Tibial nerve (tissue), 3 donors: ENCODE measurements around the gene CCDC7.

Source experiments
- POLR2A ChIP-seq, 2 donors: fragments of 450-650 bp; IDR thresholded peaks; one replicate each; pipeline ENCODE4 v1.6.1; 2017; ENCODE audit warnings: antibody characterized with exemption in 2 of 2, mild to moderate bottlenecking in 2 of 2, moderate library complexity in 2 of 2
- TF ChIP-seq, protein P1 (sequence below), 5 experiments: fragments of 200-600 bp in 3 of 5; fragments of 450-650 bp in 2 of 5; sonication (generic) in 3 of 5; IDR thresholded peaks; one replicate each; pipeline ENCODE4 v1.5.1; 2016 to 2019; ENCODE audit warnings: antibody characterized with exemption in 5 of 5, mild to moderate bottlenecking in 3 of 5, moderate library complexity in 2 of 5

DNA sequence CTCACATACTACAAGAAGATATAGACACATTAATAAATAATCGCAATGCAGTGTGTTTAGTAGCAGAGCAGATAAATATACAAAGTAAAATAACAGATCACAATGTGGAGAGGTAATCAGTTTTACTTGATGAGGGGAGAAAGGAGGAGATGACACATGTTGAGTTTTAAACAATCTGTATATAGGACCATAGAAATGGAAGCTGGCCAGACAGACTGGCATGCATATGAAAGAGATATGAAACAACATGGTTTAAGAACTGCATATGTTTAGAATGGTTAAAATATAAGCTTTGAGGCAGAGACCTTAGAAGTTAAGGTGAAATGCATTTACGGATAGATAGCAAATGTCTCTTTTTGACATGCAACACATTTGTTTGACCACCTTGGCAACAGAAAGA, 19.8 kb upstream of the CCDC7 start:
- TF ChIP-seq, protein P1, sequence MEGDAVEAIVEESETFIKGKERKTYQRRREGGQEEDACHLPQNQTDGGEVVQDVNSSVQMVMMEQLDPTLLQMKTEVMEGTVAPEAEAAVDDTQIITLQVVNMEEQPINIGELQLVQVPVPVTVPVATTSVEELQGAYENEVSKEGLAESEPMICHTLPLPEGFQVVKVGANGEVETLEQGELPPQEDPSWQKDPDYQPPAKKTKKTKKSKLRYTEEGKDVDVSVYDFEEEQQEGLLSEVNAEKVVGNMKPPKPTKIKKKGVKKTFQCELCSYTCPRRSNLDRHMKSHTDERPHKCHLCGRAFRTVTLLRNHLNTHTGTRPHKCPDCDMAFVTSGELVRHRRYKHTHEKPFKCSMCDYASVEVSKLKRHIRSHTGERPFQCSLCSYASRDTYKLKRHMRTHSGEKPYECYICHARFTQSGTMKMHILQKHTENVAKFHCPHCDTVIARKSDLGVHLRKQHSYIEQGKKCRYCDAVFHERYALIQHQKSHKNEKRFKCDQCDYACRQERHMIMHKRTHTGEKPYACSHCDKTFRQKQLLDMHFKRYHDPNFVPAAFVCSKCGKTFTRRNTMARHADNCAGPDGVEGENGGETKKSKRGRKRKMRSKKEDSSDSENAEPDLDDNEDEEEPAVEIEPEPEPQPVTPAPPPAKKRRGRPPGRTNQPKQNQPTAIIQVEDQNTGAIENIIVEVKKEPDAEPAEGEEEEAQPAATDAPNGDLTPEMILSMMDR (IDR thresholded peaks at IDR 0.05) = no peak
- TF ChIP-seq POLR2A (IDR thresholded peaks at IDR 0.05) = no peak
